Stimulated activated CD4-positive, alpha-beta T cell treated with anti-CD3 and anti-CD28 coated beads, Interleukin-15, amount 100 ng/mL, for 1 hour (primary cell): Measurements from ENCODE around the gene MAPKBP1.

ENCODE experiments used
- DNase-seq, 2 donors: peaks; one replicate each; pipeline ENCODE4 v3.0.0-alpha.2; 2020; ENCODE audit warnings: low read depth in 1 of 2, low spot score in 1 of 2

The MAPKBP1 gene

DNA sequence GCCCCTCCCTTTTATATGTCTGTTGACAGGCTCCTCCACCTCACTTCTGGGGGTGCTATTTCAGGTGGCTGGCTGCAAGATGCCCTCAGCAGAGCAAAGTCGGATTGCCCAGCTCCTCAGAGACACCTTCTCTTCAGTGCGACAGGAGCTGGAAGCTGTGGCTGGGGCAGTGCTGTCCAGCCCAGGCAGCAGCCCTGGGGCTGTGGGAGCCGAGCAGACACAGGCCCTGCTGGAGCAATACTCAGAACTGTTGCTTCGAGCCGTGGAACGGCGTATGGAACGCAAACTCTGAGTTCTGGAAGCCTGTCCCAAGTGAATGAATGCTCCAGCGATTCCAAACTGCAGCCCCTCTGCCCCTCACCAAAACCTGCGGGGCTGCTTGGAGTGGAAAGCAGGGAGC, 50.9 kb downstream of the MAPKBP1 start:
- DNase-seq: no peak

- DNase-seq: no peak
Measured at GRCh38 chr15:41825572-41826535, 51.6 kb downstream of the MAPKBP1 start.

DNA sequence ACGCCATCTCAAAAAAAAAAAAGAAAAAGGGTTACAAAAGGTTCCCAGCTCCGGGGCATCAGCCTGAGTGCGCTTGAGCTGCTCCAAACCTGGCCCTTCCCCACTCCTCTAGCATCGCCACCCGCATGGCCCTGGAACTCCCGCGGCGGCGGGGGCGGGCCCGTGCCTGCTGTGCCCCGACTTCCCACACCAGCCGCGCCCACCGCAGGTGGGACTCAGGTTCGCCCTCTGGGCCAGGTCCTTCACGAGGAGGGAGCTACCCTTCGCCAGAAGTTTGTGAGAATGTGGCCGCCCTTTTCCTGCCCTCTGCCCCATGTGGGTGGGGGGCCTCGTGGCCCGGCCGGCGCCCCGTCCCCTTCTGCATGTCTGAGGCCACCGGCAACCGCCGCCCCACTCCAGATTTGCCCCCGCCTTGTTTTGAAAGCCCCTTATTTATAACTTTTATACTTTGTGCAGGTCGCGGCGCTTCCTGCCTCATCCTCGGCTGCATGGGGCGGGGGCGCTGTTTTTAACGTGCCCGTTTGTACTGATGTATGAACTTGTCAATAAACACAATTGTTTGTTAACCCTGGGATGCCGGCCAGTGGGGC, 53.1 kb downstream of the MAPKBP1 start:
- peak in 1 of 2 donors; percentile 23 for DNase-seq

GRCh38 chr15:41827880-41828806, 53.9 kb downstream of the MAPKBP1 start, which contains the start of gene JMJD7:
Gene JMJD7, plus strand, starts transcription at chr15:41828092. Its CDS starts 33 bp downstream, at chr15:41828125.
- DNase-seq: peak; percentile 88 to 98

GRCh38 chr15:41828807-41829141, 54.5 kb downstream of the MAPKBP1 start:
- DNase-seq: no peak

- DNase-seq: no peak
Measured at GRCh38 chr15:41829959-41830646, 55.8 kb downstream of the MAPKBP1 start.

GRCh38 chr15:41831291-41831690, 57.0 kb downstream of the MAPKBP1 start:
- peak in 1 of 2 donors; percentile 16 for DNase-seq

GRCh38 chr15:41832208-41832607, 57.9 kb downstream of the MAPKBP1 start:
- DNase-seq: no peak

- no peak for DNase-seq
Measured at GRCh38 chr15:41832875-41833274, 58.6 kb downstream of the MAPKBP1 start.

DNA sequence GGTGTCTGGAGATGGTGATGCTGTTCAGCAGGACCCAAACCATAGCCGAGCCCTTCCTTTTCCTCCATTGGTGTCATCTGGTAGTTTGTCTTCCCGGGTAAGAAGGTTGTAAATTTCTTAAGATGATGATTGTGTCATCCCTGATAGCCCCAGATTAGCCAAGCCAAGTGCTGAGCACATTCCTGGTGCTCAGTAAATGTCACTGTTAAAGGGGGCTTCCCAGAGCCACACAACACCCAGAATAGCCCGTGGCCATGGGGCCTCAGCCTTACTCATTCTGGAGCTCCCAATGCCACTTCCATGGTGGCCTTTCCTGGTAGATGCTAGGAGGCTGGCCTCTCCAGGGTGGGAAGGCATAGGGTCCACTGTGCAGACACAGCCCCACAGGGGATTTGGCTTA, 59.8 kb downstream of the MAPKBP1 start:
- DNase-seq: no peak

GRCh38 chr15:41836073-41836472, 61.8 kb downstream of the MAPKBP1 start:
- no peak for DNase-seq

DNA sequence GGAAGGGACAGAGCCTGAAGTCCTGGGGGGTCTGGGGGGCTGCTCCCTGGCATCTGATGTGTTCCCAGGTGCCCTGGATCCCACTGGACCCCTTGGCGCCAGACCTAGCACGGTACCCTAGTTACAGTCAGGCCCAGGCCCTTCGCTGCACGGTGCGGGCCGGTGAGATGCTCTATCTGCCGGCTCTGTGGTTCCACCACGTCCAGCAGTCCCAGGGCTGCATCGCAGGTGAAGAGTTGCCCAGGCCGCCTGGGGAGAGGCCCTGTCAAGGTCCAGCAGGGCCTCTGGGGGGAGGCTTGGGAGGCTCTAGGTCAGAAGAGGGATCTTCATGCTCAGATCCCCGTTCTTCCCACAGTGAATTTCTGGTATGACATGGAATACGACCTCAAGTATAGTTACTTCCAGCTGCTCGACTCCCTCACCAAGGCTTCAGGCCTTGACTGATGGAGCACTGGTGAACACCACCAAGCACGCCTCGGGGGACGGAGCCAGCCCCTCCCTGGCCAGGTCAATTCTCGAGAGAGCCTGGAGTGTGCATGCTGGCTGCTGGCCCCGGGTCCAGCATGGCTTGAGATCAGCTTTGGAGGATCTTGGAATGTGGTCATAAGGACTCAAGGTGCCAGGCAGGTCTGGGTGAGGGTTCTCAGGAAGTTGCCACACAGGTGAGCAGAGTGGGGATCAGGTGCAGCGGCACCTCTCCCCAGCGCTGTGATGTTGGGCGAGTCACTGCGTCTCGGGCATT, 62.6 kb downstream of the MAPKBP1 start:
- no peak for DNase-seq

DNA sequence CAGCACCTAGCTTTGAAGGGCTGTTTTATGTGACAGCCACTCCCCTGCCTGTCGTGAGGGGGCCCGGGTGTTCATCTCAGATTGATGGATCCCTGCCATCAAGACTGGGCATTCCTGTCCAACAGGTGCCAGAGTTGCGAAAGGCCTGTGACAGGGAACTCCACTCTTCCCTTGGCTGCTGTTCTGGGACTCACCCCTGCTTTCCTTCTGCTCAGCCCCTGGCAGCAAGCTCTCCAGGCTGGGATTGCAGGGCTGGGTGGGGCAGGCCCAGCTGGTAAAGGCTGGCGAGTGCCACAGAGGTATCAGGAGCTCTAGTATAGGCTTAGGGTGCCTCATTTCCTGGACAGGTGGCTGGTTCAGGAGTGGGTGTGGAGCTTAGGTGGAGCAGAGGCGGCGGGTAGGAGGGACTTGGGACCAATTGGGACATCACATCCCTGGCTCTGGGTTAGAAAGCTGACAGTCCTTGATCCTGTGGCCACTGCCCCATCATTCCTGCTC, 64.2 kb downstream of the MAPKBP1 start, which contains the start of gene PLA2G4B:
TSS of gene PLA2G4B (plus strand) at position 448 of the 498 bp plus-strand sequence. CDS start 67 bp downstream, outside the sequence.
- DNase-seq: no peak

DNA sequence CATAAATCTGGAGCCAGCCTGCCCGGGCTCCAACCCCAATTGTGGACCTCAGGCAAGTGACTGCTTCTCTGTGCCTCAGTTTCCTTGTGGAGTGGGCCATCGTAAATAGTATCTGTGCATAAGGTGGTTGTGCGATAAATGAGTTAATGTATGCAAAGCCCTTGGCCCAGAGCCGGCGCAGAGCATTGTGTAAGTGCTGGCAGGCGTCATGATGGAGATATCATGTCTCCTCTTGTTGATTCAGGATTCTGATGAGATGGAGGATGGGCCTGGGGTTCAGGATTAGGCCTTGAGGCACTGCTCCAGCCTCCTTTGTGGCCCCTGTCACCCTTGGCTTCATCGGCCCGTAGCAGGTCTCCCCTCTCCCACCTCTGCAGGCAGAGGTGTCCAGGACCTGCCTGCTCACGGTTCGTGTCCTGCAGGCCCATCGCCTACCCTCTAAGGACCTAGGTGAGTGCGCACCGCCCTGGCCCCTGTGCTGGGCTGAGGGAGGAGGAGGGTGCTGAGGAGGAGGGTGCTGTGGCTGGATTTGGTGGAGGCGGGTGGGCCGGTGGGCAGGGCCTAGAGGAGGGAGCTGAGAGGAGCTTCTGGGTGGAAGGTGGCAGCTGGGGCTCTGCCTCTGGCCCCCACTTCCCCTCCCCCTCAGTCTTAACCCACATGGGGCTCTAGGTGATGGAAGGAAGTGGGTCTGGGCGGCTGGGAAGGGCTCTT, 65.7 kb downstream of the MAPKBP1 start:
- no peak for DNase-seq

GRCh38 chr15:41840673-41841072, 66.4 kb downstream of the MAPKBP1 start:
- DNase-seq: no peak

- no peak for DNase-seq
Measured at GRCh38 chr15:41841131-41841530, 66.8 kb downstream of the MAPKBP1 start.

DNA sequence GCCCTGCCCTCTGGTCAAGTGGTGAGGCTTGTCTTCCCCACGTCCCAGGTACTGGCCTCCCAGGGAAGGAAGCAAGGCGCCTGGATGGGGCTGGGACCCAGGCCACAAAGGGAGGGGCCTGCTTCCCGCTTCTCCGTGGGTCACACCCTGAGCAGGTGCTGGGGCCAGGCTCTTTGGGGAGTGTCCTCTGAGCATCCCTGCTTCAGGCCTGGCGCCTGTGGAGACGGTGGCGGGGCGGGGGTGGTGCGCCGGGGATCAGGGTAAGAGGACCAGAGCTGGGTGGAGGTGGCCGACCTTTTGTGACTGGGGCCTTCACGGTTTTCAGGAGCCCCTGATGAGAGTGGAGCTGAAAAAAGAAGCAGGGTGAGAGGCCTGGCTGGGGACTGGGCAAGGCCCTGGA, 67.9 kb downstream of the MAPKBP1 start:
- no peak for DNase-seq

- no peak for DNase-seq
Measured at GRCh38 chr15:41843571-41843970, 69.3 kb downstream of the MAPKBP1 start.

DNA sequence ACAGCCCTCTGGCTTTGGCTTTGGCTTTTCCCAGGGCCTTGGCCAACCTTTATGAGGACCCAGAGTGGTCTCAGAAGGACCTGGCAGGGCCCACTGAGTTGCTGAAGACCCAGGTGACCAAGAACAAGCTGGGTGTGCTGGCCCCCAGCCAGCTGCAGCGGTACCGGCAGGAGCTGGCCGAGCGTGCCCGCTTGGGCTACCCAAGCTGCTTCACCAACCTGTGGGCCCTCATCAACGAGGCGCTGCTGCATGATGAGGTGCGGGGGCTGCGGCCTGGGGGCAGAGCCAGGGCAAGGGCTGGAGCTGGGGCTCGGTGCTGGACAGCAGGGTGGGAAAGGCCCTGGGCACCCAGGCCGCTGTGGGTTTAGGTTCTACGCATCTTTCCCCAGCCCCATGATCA, 70.5 kb downstream of the MAPKBP1 start:
- no peak for DNase-seq
